HCT116 (cell line): Measurements from ENCODE around the gene STAMBPL1. TPM values are rescaled to one million over a fixed set of nuclear protein-coding genes. Genes with fewer than 3 reads are reported as not detected.
A peak's percentile ranks its signal among the peaks of the same experiment; 100 is the strongest.

Experiments used
- ATAC-seq: fragments of 200-7000 bp; cut with Tn5 transposase; 2 replicates; pipeline ENCODE4 v1.9.1; 2020; ENCODE audit warnings: mild to moderate bottlenecking, moderate library complexity
- BruUV-seq: library from RNA; stranded (reverse); fragments of 400-500 nt; replicated peaks from 2 replicates; lab custom pipeline; 2021; lab: Mats Ljungman, UMichigan
- CTCF ChIA-PET: fragments of 300-600 bp; sonication (Branson Sonifier 250); formaldehyde crosslinking; loops from one replicate; lab custom pipeline; 2021; ENCODE audit warnings: antibody characterized with exemption; lab: Charles Lee
- POLR2A ChIA-PET: fragments of 300-600, 350-600 bp; sonication (Branson Sonifier 250); formaldehyde crosslinking; loops from one replicate; lab custom pipeline; 2021; ENCODE audit warnings: antibody characterized with exemption; lab: Charles Lee
- RAD21 ChIA-PET, 2 experiments: fragments of 300-600 bp; sonication (Branson Sonifier 250); formaldehyde crosslinking; loops; one replicate each; lab custom pipeline; 2023; ENCODE audit warnings: low total read pairs in 2 of 2; ENCODE audit not compliant: uncharacterized antibody in 2 of 2, unreplicated experiment in 2 of 2, low non-redundant PET in 1 of 2; lab: Charles Lee
- DNase-seq: peaks from one replicate; pipeline ENCODE4 v3.0.0-alpha.2; 2010; ENCODE audit warnings: low read depth, low spot score
- H2AFZ ChIP-seq: fragments of 200-600 bp; shearing (Covaris generic), sonication (generic); 2 replicates; pipeline ENCODE4 v1.6.1; 2017; ENCODE audit warnings: low read depth, mixed run types, mixed read lengths, antibody characterized with exemption, low read length; ENCODE audit not compliant: poor library complexity, severe bottlenecking
- H3K27ac ChIP-seq: 2 replicates; pipeline ENCODE4 v1.5.1; 2012; ENCODE audit warnings: low read depth, low read length
- H3K27me3 ChIP-seq: fragments of 200-600 bp; sonication (generic); 2 replicates; pipeline ENCODE4 v1.6.1; 2016; ENCODE audit warnings: mixed run types, low read length, mixed read lengths; ENCODE audit not compliant: insufficient read depth
- H3K36me3 ChIP-seq, 2 experiments: fragments of 200-500 bp in 1 of 2; fragments of 200-600 bp in 1 of 2; sonication (Bioruptor generic) in 1 of 2; sonication (generic) in 1 of 2; 2 replicates each; pipeline versions ENCODE4 v1.5.1 to v1.6.1; 2014 to 2016; ENCODE audit warnings: low read length in 2 of 2, inconsistent platforms in 1 of 2, mixed read lengths in 1 of 2, mixed run types in 1 of 2; ENCODE audit not compliant: insufficient read depth in 2 of 2, control insufficient read depth in 1 of 2
- H3K4me1 ChIP-seq, 2 experiments: fragments of 200-600 bp in 1 of 2; sonication (generic) in 1 of 2; 2 replicates each; pipeline versions ENCODE4 v1.5.1 to v1.6.1; 2012 to 2017; ENCODE audit warnings: low read length in 2 of 2, inconsistent platforms in 1 of 2, mild to moderate bottlenecking in 1 of 2, mixed read lengths in 1 of 2, mixed run types in 1 of 2, moderate library complexity in 1 of 2; ENCODE audit not compliant: insufficient read depth in 2 of 2, control insufficient read depth in 1 of 2
- H3K4me2 ChIP-seq: fragments of 200-600 bp; sonication (generic); 2 replicates; pipeline ENCODE4 v1.6.1; 2017; ENCODE audit warnings: mixed run types, low read length, mixed read lengths
- H3K4me3 ChIP-seq, 2 experiments: fragments of 200-600 bp in 1 of 2; sonication (generic) in 1 of 2; replicated peaks in 1 of 2; 2 replicates each; pipeline ENCODE4 v1.5.1; 2011 to 2016; ENCODE audit warnings: low read length in 2 of 2, control low read depth in 1 of 2, low read depth in 1 of 2, mild to moderate bottlenecking in 1 of 2, mixed read lengths in 1 of 2, mixed run types in 1 of 2
- H3K79me2 ChIP-seq: fragments of 200-600 bp; sonication (generic); 2 replicates; pipeline ENCODE4 v1.6.1; 2017; ENCODE audit warnings: mild to moderate bottlenecking, mixed run types, low read length, moderate library complexity, mixed read lengths; ENCODE audit not compliant: insufficient read depth
- H3K9ac ChIP-seq: fragments of 200-600 bp; sonication (generic); 2 replicates; pipeline ENCODE4 v1.6.1; 2016; ENCODE audit warnings: low read length, mixed read lengths
- H3K9me2 ChIP-seq: fragments of 200-600 bp; sonication (generic), shearing (Covaris generic); 2 replicates; pipeline ENCODE4 v1.6.1; 2017; ENCODE audit warnings: mixed run types, mild to moderate bottlenecking, moderate library complexity; ENCODE audit not compliant: insufficient read depth
- H3K9me3 ChIP-seq, 2 experiments: fragments of 200-500 bp in 1 of 2; fragments of 200-600 bp in 1 of 2; sonication (Bioruptor generic) in 1 of 2; sonication (generic) in 1 of 2; 2 replicates each; pipeline ENCODE4 v1.6.1; 2014 to 2017; ENCODE audit warnings: low read length in 2 of 2, mixed read lengths in 2 of 2, inconsistent platforms in 1 of 2, low read depth in 1 of 2, mild to moderate bottlenecking in 1 of 2, mixed run types in 1 of 2, moderate library complexity in 1 of 2; ENCODE audit not compliant: control insufficient read depth in 1 of 2, insufficient read depth in 1 of 2
- H4K20me1 ChIP-seq: fragments of 200-600 bp; sonication (generic), shearing (Covaris generic); 2 replicates; pipeline ENCODE4 v1.6.1; 2017; ENCODE audit warnings: mixed run types, mild to moderate bottlenecking, moderate library complexity; ENCODE audit not compliant: insufficient read depth
- CBX3 ChIP-seq: IDR thresholded peaks from 2 replicates; pipeline ENCODE4 v1.6.1; 2012; ENCODE audit warnings: low read depth
- CEBPB ChIP-seq: IDR thresholded peaks from 2 replicates; pipeline ENCODE4 v1.6.1; 2012; ENCODE audit warnings: low read depth
- EGR1 ChIP-seq: IDR thresholded peaks from 2 replicates; pipeline ENCODE4 v1.6.1; 2012; ENCODE audit warnings: low read depth
- EZH2 ChIP-seq: fragments of 200-600 bp; sonication (generic); IDR thresholded peaks from 2 replicates; pipeline ENCODE4 v1.6.1; 2017; ENCODE audit warnings: antibody characterized with exemption, mixed run types
- EZH2phosphoT487 ChIP-seq: fragments of 200-600 bp; IDR thresholded peaks from 2 replicates; pipeline ENCODE4 v1.6.1; 2018; ENCODE audit warnings: antibody characterized with exemption, borderline replicate concordance
- FOSL1 ChIP-seq: IDR thresholded peaks from 2 replicates; pipeline ENCODE4 v1.6.1; 2012; ENCODE audit warnings: low read depth
- JUND ChIP-seq: IDR thresholded peaks from 2 replicates; pipeline ENCODE4 v1.6.1; 2012
- MAX ChIP-seq: IDR thresholded peaks from 2 replicates; pipeline ENCODE4 v1.6.1; 2012
- POLR2A ChIP-seq: IDR thresholded peaks from 2 replicates; pipeline ENCODE4 v1.7.0; 2011; ENCODE audit warnings: borderline replicate concordance; ENCODE audit not compliant: insufficient read depth, insufficient read length; ENCODE audit errors: extremely low read depth
- POLR2AphosphoS5 ChIP-seq: IDR thresholded peaks from 2 replicates; pipeline ENCODE4 v1.6.1; 2011; ENCODE audit warnings: mild to moderate bottlenecking, low read depth, low read length, moderate library complexity
- RAD21 ChIP-seq: IDR thresholded peaks from 2 replicates; pipeline ENCODE4 v1.6.1; 2012; ENCODE audit warnings: low read depth, mild to moderate bottlenecking
- SP1 ChIP-seq: IDR thresholded peaks from 2 replicates; pipeline ENCODE4 v1.6.1; 2012; ENCODE audit warnings: low read depth
- SRF ChIP-seq: IDR thresholded peaks from 2 replicates; pipeline ENCODE4 v1.6.1; 2012; ENCODE audit warnings: low read depth
- YY1 ChIP-seq: IDR thresholded peaks from 2 replicates; pipeline ENCODE4 v1.6.1; 2011; ENCODE audit warnings: low read length, low read depth, moderate library complexity, mild to moderate bottlenecking; ENCODE audit not compliant: insufficient replicate concordance; ENCODE audit errors: extremely low read depth
- ZFX ChIP-seq: fragments of 450-650 bp; IDR thresholded peaks from 2 replicates; pipeline ENCODE4 v1.6.1; 2017
- intact Hi-C: fragments of 100-400 bp; cut with micrococcal nuclease; formaldehyde crosslinking; loops from 2 replicates; pipeline ENCODE4 v1.10.0; 2022
- total RNA-seq: library from RNA; stranded (reverse); gene quantifications from one replicate; pipeline ENCODE4 v1.2.1, GENCODE V29; 2021; ENCODE audit not compliant: unreplicated experiment
- TF ChIP-seq, protein P1 (sequence below): IDR thresholded peaks from 2 replicates; pipeline ENCODE4 v1.6.1; 2012
- TF ChIP-seq, protein P2 (sequence below): IDR thresholded peaks from 2 replicates; pipeline ENCODE4 v1.6.1; 2012; ENCODE audit warnings: low read depth

The STAMBPL1 gene
- total RNA-seq, 1 experiment from 2014 or later, result 11.0 TPM

- H3K4me3 ChIP-seq, result no peak overlapping the region
- ChIA-PET CTCF (no interaction called here), POLR2A (no interaction called here), RAD21 (no interaction called here)
- H3K4me1 ChIP-seq, result no peaks in the 10 kb centered on the region
- no peaks in the 10 kb centered on the region for H3K36me3 ChIP-seq
- no peak overlapping the region for H3K9ac ChIP-seq
- H3K27me3 ChIP-seq, result no peaks in the 10 kb centered on the region
- H2AFZ ChIP-seq, result peak overlapping the region; percentile 17
- no peaks in the 10 kb centered on the region for H3K9me2 ChIP-seq
- no peaks in the 10 kb centered on the region for H4K20me1 ChIP-seq
- no peak overlapping the region for H3K4me2 ChIP-seq
- H3K27ac ChIP-seq, result no peak overlapping the region
- intact Hi-C loops, result no loop called here
- no peak for DNase-seq
- H3K9me3 ChIP-seq, result no peaks in the 10 kb centered on the region
- BruUV-seq, result no TSS peak
- no peak for ATAC-seq
- TF ChIP-seq EZH2phosphoT487 (no peak), SRF (no peak), JUND (no peak)
- TF ChIP-seq, protein P1, sequence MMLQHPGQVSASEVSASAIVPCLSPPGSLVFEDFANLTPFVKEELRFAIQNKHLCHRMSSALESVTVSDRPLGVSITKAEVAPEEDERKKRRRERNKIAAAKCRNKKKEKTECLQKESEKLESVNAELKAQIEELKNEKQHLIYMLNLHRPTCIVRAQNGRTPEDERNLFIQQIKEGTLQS, result no peak
- H3K79me2 ChIP-seq, result no peaks in the 10 kb centered on the region
Observed at GRCh38 chr10:88873757-88874156, 6.3 kb upstream of the STAMBPL1 start.

DNA sequence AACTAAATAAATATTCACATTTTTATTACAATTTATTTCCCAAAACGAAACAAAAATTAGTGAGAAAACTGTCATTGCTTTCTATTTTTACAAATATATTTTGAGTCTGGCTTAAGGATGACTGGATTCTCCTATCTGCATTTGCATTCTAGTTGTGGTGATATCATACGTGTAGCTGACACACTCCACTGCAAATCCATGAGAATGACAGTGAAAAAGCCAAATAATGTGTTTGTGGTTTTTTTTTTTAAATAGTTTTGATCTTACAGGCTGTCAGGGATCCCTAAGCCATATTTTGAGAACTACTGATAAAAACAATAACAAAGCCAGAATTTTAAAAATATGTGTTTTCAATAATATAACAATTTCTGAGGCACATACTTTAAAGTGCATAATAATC is 5.8 kb upstream of the STAMBPL1 start:
- no TSS peak for BruUV-seq
- ChIA-PET POLR2A (no interaction called here), RAD21 (no interaction called here), CTCF (no interaction called here)
- no peaks in the 10 kb centered on the region for H4K20me1 ChIP-seq
- H3K27ac ChIP-seq, result no peak overlapping the region
- no peak overlapping the region for H3K4me3 ChIP-seq
- H2AFZ ChIP-seq, result peak overlapping the region; percentile 59
- peaks cover under 1 to 3% of the 10 kb centered on the region in 2 experiments; a peak in 3 of 4 replicates for H3K4me1 ChIP-seq
- no peaks in the 10 kb centered on the region for H3K9me3 ChIP-seq
- H3K79me2 ChIP-seq, result no peaks in the 10 kb centered on the region
- ATAC-seq (no peak), DNase-seq (no peak)
- H3K36me3 ChIP-seq, result no peaks in the 10 kb centered on the region
- H3K9me2 ChIP-seq, result no peaks in the 10 kb centered on the region
- intact Hi-C loops, result no loop called here
- no peak overlapping the region for H3K4me2 ChIP-seq
- no peak overlapping the region for H3K9ac ChIP-seq
- no peaks in the 10 kb centered on the region for H3K27me3 ChIP-seq
- TF ChIP-seq EZH2, result no peak
- no peak for TF ChIP-seq SRF
- no peak for TF ChIP-seq SP1
- TF ChIP-seq, protein P1, result no peak
- no peak for TF ChIP-seq EGR1
- no peak for TF ChIP-seq POLR2A
- TF ChIP-seq FOSL1, result no peak
- TF ChIP-seq EZH2phosphoT487, result no peak
- no peak for TF ChIP-seq MAX
- no peak for TF ChIP-seq JUND
- TF ChIP-seq, protein P2, sequence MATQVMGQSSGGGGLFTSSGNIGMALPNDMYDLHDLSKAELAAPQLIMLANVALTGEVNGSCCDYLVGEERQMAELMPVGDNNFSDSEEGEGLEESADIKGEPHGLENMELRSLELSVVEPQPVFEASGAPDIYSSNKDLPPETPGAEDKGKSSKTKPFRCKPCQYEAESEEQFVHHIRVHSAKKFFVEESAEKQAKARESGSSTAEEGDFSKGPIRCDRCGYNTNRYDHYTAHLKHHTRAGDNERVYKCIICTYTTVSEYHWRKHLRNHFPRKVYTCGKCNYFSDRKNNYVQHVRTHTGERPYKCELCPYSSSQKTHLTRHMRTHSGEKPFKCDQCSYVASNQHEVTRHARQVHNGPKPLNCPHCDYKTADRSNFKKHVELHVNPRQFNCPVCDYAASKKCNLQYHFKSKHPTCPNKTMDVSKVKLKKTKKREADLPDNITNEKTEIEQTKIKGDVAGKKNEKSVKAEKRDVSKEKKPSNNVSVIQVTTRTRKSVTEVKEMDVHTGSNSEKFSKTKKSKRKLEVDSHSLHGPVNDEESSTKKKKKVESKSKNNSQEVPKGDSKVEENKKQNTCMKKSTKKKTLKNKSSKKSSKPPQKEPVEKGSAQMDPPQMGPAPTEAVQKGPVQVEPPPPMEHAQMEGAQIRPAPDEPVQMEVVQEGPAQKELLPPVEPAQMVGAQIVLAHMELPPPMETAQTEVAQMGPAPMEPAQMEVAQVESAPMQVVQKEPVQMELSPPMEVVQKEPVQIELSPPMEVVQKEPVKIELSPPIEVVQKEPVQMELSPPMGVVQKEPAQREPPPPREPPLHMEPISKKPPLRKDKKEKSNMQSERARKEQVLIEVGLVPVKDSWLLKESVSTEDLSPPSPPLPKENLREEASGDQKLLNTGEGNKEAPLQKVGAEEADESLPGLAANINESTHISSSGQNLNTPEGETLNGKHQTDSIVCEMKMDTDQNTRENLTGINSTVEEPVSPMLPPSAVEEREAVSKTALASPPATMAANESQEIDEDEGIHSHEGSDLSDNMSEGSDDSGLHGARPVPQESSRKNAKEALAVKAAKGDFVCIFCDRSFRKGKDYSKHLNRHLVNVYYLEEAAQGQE, result no peak
- no peak for TF ChIP-seq CEBPB
- TF ChIP-seq YY1, result no peak
- no peak for TF ChIP-seq CBX3
- no peak for TF ChIP-seq ZFX
- no peak for TF ChIP-seq RAD21
- TF ChIP-seq POLR2AphosphoS5, result no peak
